OCI-LY1 (cell line): ENCODE measurements around the gene UBAC1.

Source experiments
- H2AFZ ChIP-seq: fragments of 200-600 bp; sonication (generic), shearing (Covaris generic); 2 replicates; pipeline ENCODE4 v1.6.0; 2014; ENCODE audit warnings: antibody characterized with exemption, mild to moderate bottlenecking, low read length
- H3F3A ChIP-seq: fragments of 200-600 bp; sonication (generic), shearing (Covaris generic); 2 replicates; pipeline ENCODE4 v1.6.0; 2014; ENCODE audit warnings: mild to moderate bottlenecking, antibody characterized with exemption, low read length, moderate library complexity; ENCODE audit not compliant: insufficient read depth
- H3K27ac ChIP-seq: fragments of 200-600 bp; sonication (generic); 2 replicates; pipeline ENCODE4 v1.5.1; 2014; ENCODE audit warnings: low read length, mixed run types, mild to moderate bottlenecking, low read depth; ENCODE audit not compliant: poor library complexity, severe bottlenecking
- H3K27me3 ChIP-seq: fragments of 200-600 bp; sonication (generic); 2 replicates; pipeline ENCODE4 v1.6.0; 2014; ENCODE audit warnings: antibody characterized with exemption, mild to moderate bottlenecking, low read length, moderate library complexity; ENCODE audit not compliant: insufficient read depth
- H3K36me3 ChIP-seq: fragments of 200-600 bp; sonication (generic); 2 replicates; pipeline ENCODE4 v1.6.1; 2014; ENCODE audit warnings: mild to moderate bottlenecking, antibody characterized with exemption, low read length, moderate library complexity, mixed read lengths; ENCODE audit not compliant: insufficient read depth
- H3K4me1 ChIP-seq: fragments of 200-600 bp; sonication (generic); 2 replicates; pipeline ENCODE4 v1.5.1; 2014; ENCODE audit warnings: mild to moderate bottlenecking, low read length, moderate library complexity; ENCODE audit not compliant: insufficient read depth, severe bottlenecking
- H3K4me2 ChIP-seq: fragments of 200-600 bp; sonication (generic), shearing (Covaris generic); 2 replicates; pipeline ENCODE4 v1.6.1; 2014; ENCODE audit warnings: low read length
- H3K4me3 ChIP-seq: fragments of 200-600 bp; sonication (generic); 2 replicates; pipeline ENCODE4 v1.5.1; 2014; ENCODE audit warnings: low read length, low read depth, mild to moderate bottlenecking, mixed read lengths; ENCODE audit not compliant: poor library complexity, severe bottlenecking
- H3K79me2 ChIP-seq: fragments of 200-600 bp; shearing (Covaris generic); 2 replicates; pipeline ENCODE4 v1.6.1; 2016; ENCODE audit warnings: mixed run types, low read length, mixed read lengths; ENCODE audit not compliant: insufficient read depth
- H3K9ac ChIP-seq: fragments of 200-600 bp; sonication (generic), shearing (Covaris generic); 2 replicates; pipeline ENCODE4 v1.6.1; 2014; ENCODE audit warnings: mild to moderate bottlenecking, low read length, mixed read lengths
- H3K9me2 ChIP-seq: fragments of 200-600 bp; sonication (generic), shearing (Covaris generic); 2 replicates; pipeline ENCODE4 v1.6.1; 2014; ENCODE audit warnings: low read depth, mild to moderate bottlenecking, low read length, mixed read lengths
- H3K9me3 ChIP-seq: fragments of 200-600 bp; shearing (Covaris generic); 2 replicates; pipeline ENCODE4 v1.6.1; 2014; ENCODE audit warnings: low read length, mixed read lengths
- H4K20me1 ChIP-seq: fragments of 200-600 bp; sonication (generic), shearing (Covaris generic); 2 replicates; pipeline ENCODE4 v1.6.0; 2016; ENCODE audit warnings: mild to moderate bottlenecking, low read length; ENCODE audit not compliant: insufficient read depth
- CTCF ChIP-seq: fragments of 200-600 bp; sonication (generic), shearing (Covaris generic); IDR thresholded peaks from 2 replicates; pipeline ENCODE4 v1.5.1; 2017; ENCODE audit warnings: mild to moderate bottlenecking, antibody characterized with exemption, low read length, moderate library complexity, mixed read lengths
- EZH2 ChIP-seq: fragments of 200-600 bp; sonication (generic), shearing (Covaris generic); IDR thresholded peaks from 2 replicates; pipeline ENCODE4 v1.8.0; 2017; ENCODE audit warnings: borderline replicate concordance, mixed run types, mild to moderate bottlenecking, antibody characterized with exemption, low read length, moderate library complexity, mixed read lengths

The UBAC1 gene

GRCh38 chr9:135932656-135933055 is 28.5 kb downstream of the UBAC1 start:
- Histone ChIP-seq H3K27ac (no peak overlapping the region), H3K4me1 (no peaks in the 10 kb centered on the region), H3K9ac (no peak overlapping the region), H4K20me1 (no peaks in the 10 kb centered on the region), H3K36me3 (peaks cover 55% of the 10 kb centered on the region), H3K4me2 (no peak overlapping the region), H2AFZ (no peak overlapping the region), H3K79me2 (no peaks in the 10 kb centered on the region), H3K4me3 (no peak overlapping the region), H3K9me3 (no peaks in the 10 kb centered on the region), H3F3A (no peaks in the 10 kb centered on the region), H3K27me3 (no peaks in the 10 kb centered on the region), H3K9me2 (no peaks in the 10 kb centered on the region)
- TF ChIP-seq EZH2 = no peak
- TF ChIP-seq CTCF = no peak

GRCh38 chr9:135931349-135931820 is 29.8 kb downstream of the UBAC1 start:
- TF ChIP-seq EZH2 = no peak
- no peak for TF ChIP-seq CTCF
- no peak overlapping the region for H3K27ac ChIP-seq
- H3K79me2 ChIP-seq = no peaks in the 10 kb centered on the region
- H2AFZ ChIP-seq = no peak overlapping the region
- H4K20me1 ChIP-seq = no peaks in the 10 kb centered on the region
- no peaks in the 10 kb centered on the region for H3K9me3 ChIP-seq
- H3K9ac ChIP-seq = no peak overlapping the region
- no peaks in the 10 kb centered on the region for H3K9me2 ChIP-seq
- no peak overlapping the region for H3K4me3 ChIP-seq
- no peaks in the 10 kb centered on the region for H3K4me1 ChIP-seq
- peaks cover 42% of the 10 kb centered on the region for H3K36me3 ChIP-seq
- no peaks in the 10 kb centered on the region for H3F3A ChIP-seq
- H3K4me2 ChIP-seq = no peak overlapping the region
- H3K27me3 ChIP-seq = no peaks in the 10 kb centered on the region

GRCh38 chr9:135930446-135931345 is 30.5 kb downstream of the UBAC1 start:
- Histone ChIP-seq H3K36me3 (peaks cover 36% of the 10 kb centered on the region), H2AFZ (no peak overlapping the region), H3K4me1 (no peaks in the 10 kb centered on the region), H3K9me2 (no peaks in the 10 kb centered on the region), H3K27me3 (no peaks in the 10 kb centered on the region), H4K20me1 (no peaks in the 10 kb centered on the region), H3K79me2 (no peaks in the 10 kb centered on the region), H3K4me3 (no peak overlapping the region), H3K4me2 (no peak overlapping the region), H3K9ac (no peak overlapping the region), H3K9me3 (no peaks in the 10 kb centered on the region), H3F3A (no peaks in the 10 kb centered on the region), H3K27ac (no peak overlapping the region)
- no peak for TF ChIP-seq CTCF
- no peak for TF ChIP-seq EZH2
